ENCODE data around the gene MGAT3. TPM values are rescaled to one million over a fixed set of nuclear protein-coding genes. Genes with fewer than 3 reads are reported as not detected.

The MGAT3 gene
- total and polyA plus RNA-seq, 2 of the 13 experiments (the other 11 are each of a cell fraction or from before 2014, with no cell fraction given): 0.11 to 0.15 TPM

DNA sequence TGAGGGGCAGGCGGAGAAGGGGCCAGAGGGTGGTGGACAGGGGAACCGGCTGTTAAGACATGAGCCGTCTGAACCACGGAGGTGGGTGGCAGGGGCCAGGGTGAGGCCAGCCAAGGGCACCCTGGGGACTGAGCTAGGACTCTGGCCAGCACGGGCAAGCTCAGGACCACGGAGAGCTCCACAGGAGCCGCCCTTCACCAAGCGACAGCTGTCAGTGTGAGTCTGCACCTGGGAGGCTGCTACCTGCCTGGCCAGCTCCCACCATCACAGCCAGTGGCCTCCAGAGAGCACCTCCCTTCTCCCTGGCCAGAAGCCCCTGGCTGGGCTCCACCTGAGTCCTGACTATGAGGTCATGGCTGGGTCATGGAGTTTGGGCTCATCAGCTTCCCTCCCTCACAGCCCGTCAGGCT lies 21.6 kb downstream of the MGAT3 start (continued):
- TF ChIP-seq, protein P1, sequence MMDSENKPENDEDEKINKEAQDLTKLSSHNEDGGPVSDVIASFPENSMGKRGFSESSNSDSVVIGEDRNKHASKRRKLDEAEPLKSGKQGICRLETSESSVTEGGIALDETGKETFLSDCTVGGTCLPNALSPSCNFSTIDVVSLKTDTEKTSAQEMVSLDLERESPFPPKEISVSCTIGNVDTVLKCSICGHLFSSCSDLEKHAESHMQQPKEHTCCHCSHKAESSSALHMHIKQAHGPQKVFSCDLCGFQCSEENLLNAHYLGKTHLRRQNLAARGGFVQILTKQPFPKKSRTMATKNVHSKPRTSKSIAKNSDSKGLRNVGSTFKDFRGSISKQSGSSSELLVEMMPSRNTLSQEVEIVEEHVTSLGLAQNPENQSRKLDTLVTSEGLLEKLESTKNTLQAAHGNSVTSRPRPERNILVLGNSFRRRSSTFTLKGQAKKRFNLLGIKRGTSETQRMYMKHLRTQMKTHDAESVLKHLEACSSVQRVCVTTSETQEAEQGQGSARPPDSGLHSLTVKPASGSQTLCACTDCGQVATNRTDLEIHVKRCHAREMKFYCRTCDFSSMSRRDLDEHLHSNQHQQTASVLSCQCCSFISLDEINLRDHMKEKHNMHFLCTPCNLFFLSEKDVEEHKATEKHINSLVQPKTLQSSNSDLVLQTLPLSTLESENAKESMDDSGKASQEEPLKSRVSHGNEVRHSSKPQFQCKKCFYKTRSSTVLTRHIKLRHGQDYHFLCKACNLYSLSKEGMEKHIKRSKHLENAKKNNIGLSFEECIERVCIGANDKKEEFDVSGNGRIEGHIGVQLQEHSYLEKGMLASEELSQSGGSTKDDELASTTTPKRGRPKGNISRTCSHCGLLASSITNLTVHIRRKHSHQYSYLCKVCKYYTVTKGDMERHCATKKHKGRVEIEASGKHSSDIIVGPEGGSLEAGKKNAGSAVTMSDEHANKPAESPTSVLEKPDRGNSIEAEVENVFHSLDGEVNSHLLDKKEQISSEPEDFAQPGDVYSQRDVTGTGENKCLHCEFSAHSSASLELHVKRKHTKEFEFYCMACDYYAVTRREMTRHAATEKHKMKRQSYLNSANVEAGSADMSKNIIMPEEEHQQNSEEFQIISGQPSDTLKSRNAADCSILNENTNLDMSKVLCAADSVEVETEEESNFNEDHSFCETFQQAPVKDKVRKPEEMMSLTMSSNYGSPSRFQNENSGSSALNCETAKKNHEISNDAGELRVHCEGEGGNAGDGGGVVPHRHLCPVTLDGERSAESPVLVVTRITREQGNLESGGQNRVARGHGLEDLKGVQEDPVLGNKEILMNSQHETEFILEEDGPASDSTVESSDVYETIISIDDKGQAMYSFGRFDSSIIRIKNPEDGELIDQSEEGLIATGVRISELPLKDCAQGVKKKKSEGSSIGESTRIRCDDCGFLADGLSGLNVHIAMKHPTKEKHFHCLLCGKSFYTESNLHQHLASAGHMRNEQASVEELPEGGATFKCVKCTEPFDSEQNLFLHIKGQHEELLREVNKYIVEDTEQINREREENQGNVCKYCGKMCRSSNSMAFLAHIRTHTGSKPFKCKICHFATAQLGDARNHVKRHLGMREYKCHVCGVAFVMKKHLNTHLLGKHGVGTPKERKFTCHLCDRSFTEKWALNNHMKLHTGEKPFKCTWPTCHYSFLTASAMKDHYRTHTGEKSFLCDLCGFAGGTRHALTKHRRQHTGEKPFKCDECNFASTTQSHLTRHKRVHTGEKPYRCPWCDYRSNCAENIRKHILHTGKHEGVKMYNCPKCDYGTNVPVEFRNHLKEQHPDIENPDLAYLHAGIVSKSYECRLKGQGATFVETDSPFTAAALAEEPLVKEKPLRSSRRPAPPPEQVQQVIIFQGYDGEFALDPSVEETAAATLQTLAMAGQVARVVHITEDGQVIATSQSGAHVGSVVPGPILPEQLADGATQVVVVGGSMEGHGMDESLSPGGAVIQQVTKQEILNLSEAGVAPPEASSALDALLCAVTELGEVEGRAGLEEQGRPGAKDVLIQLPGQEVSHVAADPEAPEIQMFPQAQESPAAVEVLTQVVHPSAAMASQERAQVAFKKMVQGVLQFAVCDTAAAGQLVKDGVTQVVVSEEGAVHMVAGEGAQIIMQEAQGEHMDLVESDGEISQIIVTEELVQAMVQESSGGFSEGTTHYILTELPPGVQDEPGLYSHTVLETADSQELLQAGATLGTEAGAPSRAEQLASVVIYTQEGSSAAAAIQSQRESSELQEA (CRISPR knock-in tag; IDR thresholded peaks at IDR 0.05; ENCODE audit: not compliant biosample characterization): no peak
- TF ChIP-seq ZNF552 (CRISPR knock-in tag; IDR thresholded peaks at IDR 0.05; ENCODE audit: borderline replicate concordance): no peak
- TF ChIP-seq ZNF747 (CRISPR knock-in tag; IDR thresholded peaks at IDR 0.05; ENCODE audit: borderline replicate concordance): no peak
- TF ChIP-seq, protein P2, sequence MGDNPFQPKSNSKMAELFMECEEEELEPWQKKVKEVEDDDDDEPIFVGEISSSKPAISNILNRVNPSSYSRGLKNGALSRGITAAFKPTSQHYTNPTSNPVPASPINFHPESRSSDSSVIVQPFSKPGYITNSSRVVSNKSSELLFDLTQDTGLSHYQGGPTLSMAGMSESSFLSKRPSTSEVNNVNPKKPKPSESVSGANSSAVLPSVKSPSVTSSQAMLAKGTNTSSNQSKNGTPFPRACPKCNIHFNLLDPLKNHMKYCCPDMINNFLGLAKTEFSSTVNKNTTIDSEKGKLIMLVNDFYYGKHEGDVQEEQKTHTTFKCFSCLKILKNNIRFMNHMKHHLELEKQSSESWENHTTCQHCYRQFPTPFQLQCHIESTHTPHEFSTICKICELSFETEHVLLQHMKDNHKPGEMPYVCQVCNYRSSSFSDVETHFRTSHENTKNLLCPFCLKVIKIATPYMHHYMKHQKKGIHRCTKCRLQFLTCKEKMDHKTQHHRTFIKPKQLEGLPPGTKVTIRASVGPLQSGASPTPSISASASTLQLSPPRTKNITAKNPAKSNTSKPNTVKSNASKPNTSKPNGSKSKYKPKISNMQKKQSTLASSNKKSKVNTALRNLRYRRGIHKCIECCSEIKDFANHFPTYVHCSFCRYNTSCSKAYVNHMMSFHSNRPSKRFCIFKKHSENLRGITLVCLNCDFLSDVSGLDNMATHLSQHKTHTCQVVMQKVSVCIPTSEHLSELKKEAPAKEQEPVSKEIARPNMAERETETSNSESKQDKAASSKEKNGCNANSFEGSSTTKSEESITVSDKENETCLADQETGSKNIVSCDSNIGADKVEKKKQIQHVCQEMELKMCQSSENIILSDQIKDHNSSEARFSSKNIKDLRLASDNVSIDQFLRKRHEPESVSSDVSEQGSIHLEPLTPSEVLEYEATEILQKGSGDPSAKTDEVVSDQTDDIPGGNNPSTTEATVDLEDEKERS (CRISPR knock-in tag; IDR thresholded peaks at IDR 0.05): peak; percentile 61; the same call in 1 of the 2 replicates
- no peak for TF ChIP-seq ZNF790 (CRISPR knock-in tag; IDR thresholded peaks at IDR 0.05; ENCODE audit: borderline replicate concordance)
- TF ChIP-seq ZNF354B (CRISPR knock-in tag; IDR thresholded peaks at IDR 0.05): no peak
- no peak for TF ChIP-seq SMYD3 (CRISPR knock-in tag; IDR thresholded peaks at IDR 0.05)
- 0 out of 2 replicates have a peak, but pooled peaks have one; percentile 29 for TF ChIP-seq CBX5 (CRISPR knock-in tag; IDR thresholded peaks at IDR 0.05; ENCODE audit: borderline replicate concordance)
- TF ChIP-seq, protein P3, sequence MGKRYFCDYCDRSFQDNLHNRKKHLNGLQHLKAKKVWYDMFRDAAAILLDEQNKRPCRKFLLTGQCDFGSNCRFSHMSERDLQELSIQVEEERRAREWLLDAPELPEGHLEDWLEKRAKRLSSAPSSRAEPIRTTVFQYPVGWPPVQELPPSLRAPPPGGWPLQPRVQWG (CRISPR knock-in tag; IDR thresholded peaks at IDR 0.05; ENCODE audit: borderline replicate concordance, low read depth): no peak
- 0 out of 2 replicates have a peak, but pooled peaks have one; percentile 63 for TF ChIP-seq HOXA7 (CRISPR knock-in tag; IDR thresholded peaks at IDR 0.05)
- no peak for TF ChIP-seq RBAK (CRISPR knock-in tag; IDR thresholded peaks at IDR 0.05)
- TF ChIP-seq, protein P4, sequence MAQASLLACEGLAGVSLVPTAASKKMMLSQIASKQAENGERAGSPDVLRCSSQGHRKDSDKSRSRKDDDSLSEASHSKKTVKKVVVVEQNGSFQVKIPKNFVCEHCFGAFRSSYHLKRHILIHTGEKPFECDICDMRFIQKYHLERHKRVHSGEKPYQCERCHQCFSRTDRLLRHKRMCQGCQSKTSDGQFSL (CRISPR knock-in tag; IDR thresholded peaks at IDR 0.05): no peak
- TF ChIP-seq, protein P5, sequence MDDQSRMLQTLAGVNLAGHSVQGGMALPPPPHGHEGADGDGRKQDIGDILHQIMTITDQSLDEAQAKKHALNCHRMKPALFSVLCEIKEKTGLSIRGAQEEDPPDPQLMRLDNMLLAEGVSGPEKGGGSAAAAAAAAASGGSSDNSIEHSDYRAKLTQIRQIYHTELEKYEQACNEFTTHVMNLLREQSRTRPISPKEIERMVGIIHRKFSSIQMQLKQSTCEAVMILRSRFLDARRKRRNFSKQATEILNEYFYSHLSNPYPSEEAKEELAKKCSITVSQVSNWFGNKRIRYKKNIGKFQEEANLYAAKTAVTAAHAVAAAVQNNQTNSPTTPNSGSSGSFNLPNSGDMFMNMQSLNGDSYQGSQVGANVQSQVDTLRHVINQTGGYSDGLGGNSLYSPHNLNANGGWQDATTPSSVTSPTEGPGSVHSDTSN (CRISPR knock-in tag; IDR thresholded peaks at IDR 0.05; ENCODE audit: borderline replicate concordance): 0 out of 2 replicates have a peak, but pooled peaks have one; percentile 55
- no peak for TF ChIP-seq JUND (CRISPR knock-in tag; IDR thresholded peaks at IDR 0.05)
- TF ChIP-seq PAX8 (CRISPR knock-in tag; IDR thresholded peaks at IDR 0.05; ENCODE audit: borderline replicate concordance): no peak
